Fibroblast of the aortic adventitia (primary cell): Measurements from ENCODE around the gene ST6GALNAC3. TPM values are rescaled to one million over a fixed set of nuclear protein-coding genes. Genes with fewer than 3 reads are reported as not detected.

Source experiments
- DNase-seq: peaks from one replicate; pipeline ENCODE4 v3.0.0-alpha.2; 2010; ENCODE audit warnings: low read depth
- H3K4me3 ChIP-seq: 2 replicates; pipeline ENCODE4 v1.5.1; 2011; ENCODE audit warnings: low read depth, mild to moderate bottlenecking, control low read depth, low read length, moderate library complexity
- CTCF ChIP-seq: IDR thresholded peaks from 2 replicates; pipeline ENCODE4 v1.5.1; 2011; ENCODE audit warnings: mild to moderate bottlenecking, low read length, control low read depth, inconsistent platforms; ENCODE audit not compliant: insufficient read depth
- total RNA-seq: library from RNA; depleted of rRNA; stranded (reverse); fragments of >200 nt; gene quantifications from 2 replicates; pipeline ENCODE4 v1.2.3, GENCODE V29; 2012; ENCODE audit warnings: low replicate concordance

ST6GALNAC3 gene
- total RNA-seq, 1 donor: 3.1 TPM

GRCh38 chr1:76503100-76503499, 428.6 kb downstream of the ST6GALNAC3 start:
- no peak overlapping the region for H3K4me3 ChIP-seq
- no peak for TF ChIP-seq CTCF
- no peak for DNase-seq

GRCh38 chr1:76503736-76504135, 429.2 kb downstream of the ST6GALNAC3 start:
- no peak for DNase-seq
- TF ChIP-seq CTCF: no peak
- no peak overlapping the region for H3K4me3 ChIP-seq

- TF ChIP-seq CTCF: no peak
These were observed 432.8 kb downstream of the ST6GALNAC3 start for GRCh38 chr1:76507376-76507775.

GRCh38 chr1:76508871-76509270, 434.3 kb downstream of the ST6GALNAC3 start:
- no peak for TF ChIP-seq CTCF
- DNase-seq: no peak
- H3K4me3 ChIP-seq: no peak overlapping the region

More at GRCh38 chr1:76507376-76507775, 432.8 kb downstream of the ST6GALNAC3 start:
- no peak overlapping the region for H3K4me3 ChIP-seq
- no peak for DNase-seq

- no peak for TF ChIP-seq CTCF
- DNase-seq: no peak
- no peak overlapping the region for H3K4me3 ChIP-seq
These were observed 436.4 kb downstream of the ST6GALNAC3 start for GRCh38 chr1:76510672-76511557.

- TF ChIP-seq CTCF: no peak
- no peak overlapping the region for H3K4me3 ChIP-seq
- no peak for DNase-seq
These were observed 437.1 kb downstream of the ST6GALNAC3 start for GRCh38 chr1:76511558-76512179.
